T-cell (primary cell): ENCODE measurements around the gene FBXL2. TPM values are rescaled to one million over a fixed set of nuclear protein-coding genes. Genes with fewer than 3 reads are reported as not detected.
A peak's percentile ranks its signal among the peaks of the same experiment; 100 is the strongest.

ENCODE experiments used
- ATAC-seq, 4 experiments: fragments of 200-7000 bp in 3 of 4; fragments of 150-1000 bp in 1 of 4; cut with Tn5 transposase; replicated peaks in 1 of 4; 1 replicate in 3 of 4; 2 replicates in 1 of 4; pipeline ENCODE4 v1.10.0; 2021; ENCODE audit warnings: moderate library complexity in 3 of 4, mild to moderate bottlenecking in 2 of 4, moderate number of reproducible peaks in 1 of 4
- CTCF ChIA-PET, 2 donors: fragments of 300-600 bp; sonication (Branson Sonifier 250); formaldehyde crosslinking; loops; one replicate each; lab custom pipeline; 2022; ENCODE audit warnings: antibody characterized with exemption in 2 of 2; lab: Charles Lee
- POLR2A ChIA-PET, 2 donors: fragments of 300-600 bp; sonication (Branson Sonifier 250); formaldehyde crosslinking; loops; one replicate each; lab custom pipeline; 2022; ENCODE audit warnings: antibody characterized with exemption in 2 of 2; lab: Charles Lee
- DNase-seq, 35 experiments: peaks; one replicate each; pipeline versions ENCODE4 v3.0.0 to v3.0.0-alpha.2; 2013 to 2023
- H3K27ac ChIP-seq: one replicate; pipeline ENCODE4 v1.5.1; 2013; ENCODE audit warnings: low read length
- H3K27me3 ChIP-seq, 2 experiments: replicated peaks in 1 of 2; 1 replicate in 1 of 2; 2 replicates in 1 of 2; pipeline versions ENCODE4 v1.6.1 to v1.7.0; 2013; ENCODE audit warnings: low read length in 1 of 2, mixed read lengths in 1 of 2; ENCODE audit not compliant: control insufficient read depth in 2 of 2, insufficient read depth in 2 of 2; ENCODE audit errors: extremely low read depth in 1 of 2
- H3K36me3 ChIP-seq, 2 donors: 1 replicate in 1 of 2; 2 replicates in 1 of 2; pipeline versions ENCODE4 v1.6.1 to v1.7.0; 2013; ENCODE audit warnings: low read length in 1 of 2; ENCODE audit not compliant: control insufficient read depth in 2 of 2, insufficient read depth in 1 of 2; ENCODE audit errors: extremely low read depth in 1 of 2
- H3K4me1 ChIP-seq, 2 experiments: 1 replicate in 1 of 2; 2 replicates in 1 of 2; pipeline versions ENCODE4 v1.6.1 to v1.7.0; 2013; ENCODE audit warnings: low read length in 2 of 2, mixed read lengths in 1 of 2; ENCODE audit not compliant: insufficient read depth in 2 of 2, control insufficient read depth in 1 of 2; ENCODE audit errors: extremely low read depth in 1 of 2
- H3K4me3 ChIP-seq, 2 donors: 1 replicate in 1 of 2; 2 replicates in 1 of 2; pipeline versions ENCODE4 v1.5.1 to v1.7.0; 2013; ENCODE audit warnings: mild to moderate bottlenecking in 2 of 2, low read length in 1 of 2, moderate library complexity in 1 of 2; ENCODE audit not compliant: control insufficient read depth in 1 of 2; ENCODE audit errors: extremely low read depth in 1 of 2
- H3K9me3 ChIP-seq: 2 replicates; pipeline ENCODE4 v1.7.0; 2013
- H3K27ac Mint-ChIP-seq, 2 donors: one replicate each; pipeline ENCODE4 v1.8.0; 2020 to 2021; ENCODE audit warnings: mild to moderate bottlenecking in 2 of 2, mixed read lengths in 2 of 2
- H3K27me3 Mint-ChIP-seq, 2 donors: one replicate each; pipeline ENCODE4 v1.8.0; 2021 to 2022; ENCODE audit warnings: mixed read lengths in 2 of 2
- H3K36me3 Mint-ChIP-seq: one replicate; pipeline ENCODE4 v1.8.0; 2021; ENCODE audit warnings: mixed read lengths
- H3K4me1 Mint-ChIP-seq, 3 donors: one replicate each; pipeline ENCODE4 v1.8.0; 2020 to 2022; ENCODE audit warnings: mixed read lengths in 3 of 3, mild to moderate bottlenecking in 1 of 3
- H3K4me3 Mint-ChIP-seq, 3 donors: one replicate each; pipeline ENCODE4 v1.8.0; 2020 to 2022; ENCODE audit warnings: mild to moderate bottlenecking in 3 of 3, mixed read lengths in 3 of 3, moderate library complexity in 3 of 3
- H3K9me3 Mint-ChIP-seq, 3 donors: one replicate each; pipeline ENCODE4 v1.8.0; 2020 to 2022; ENCODE audit warnings: mixed read lengths in 3 of 3
- WGBS: methylation state at CpG from one replicate; pipeline ENCODE4 v1.1.5; 2013; ENCODE audit warnings: missing lambda C conversion rate; ENCODE audit not compliant: insufficient coverage; 5-methylcytosine and 5-hydroxymethylcytosine counted together
- total RNA-seq, 35 experiments: library from RNA in 6 of 35; stranded (reverse) in 6 of 35; fragments of 120-200 nt in 1 of 35; gene quantifications; one replicate each; pipeline versions ENCODE4 v1.2.1 to v1.2.4 and lab custom pipeline; 2013 to 2026

Gene FBXL2
- total RNA-seq, 5 donors from 2014 or later (not counting 1 experiment from before 2014, with no cell fraction given): 0.39 TPM; not detected in 4

DNA sequence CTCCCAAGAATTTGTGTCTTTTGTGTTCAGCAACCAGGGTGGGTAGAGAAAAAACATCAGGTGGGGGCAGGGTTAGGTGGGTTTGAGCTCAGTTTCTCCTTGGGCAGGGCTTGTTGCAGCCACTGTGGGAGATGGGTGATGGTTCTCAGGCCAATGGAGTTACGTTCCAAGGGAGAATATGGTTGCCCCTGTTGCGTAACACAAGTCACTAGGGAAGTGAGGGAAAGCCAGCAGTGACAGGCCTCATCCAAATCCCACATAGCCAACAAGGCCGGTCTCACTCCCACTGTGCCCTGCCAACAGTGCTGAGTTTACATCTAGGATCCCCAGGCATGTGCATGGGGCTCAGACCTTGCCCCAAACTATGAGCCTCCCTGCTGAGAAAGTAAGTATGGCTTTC is 7.9 kb upstream of the FBXL2 start:
- POLR2A ChIA-PET: no interaction called here
- H3K4me1 Mint-ChIP-seq: no peaks in the 10 kb centered on the region
- peaks cover 0 to 20% of the 10 kb centered on the region in 2 experiments for H3K27me3 ChIP-seq
- H3K4me1 ChIP-seq: no peaks in the 10 kb centered on the region
- DNase-seq: no peak
- H3K27me3 Mint-ChIP-seq: peaks cover 32 to 53% of the 10 kb centered on the region in 2 donors
- no peaks in the 10 kb centered on the region for H3K9me3 ChIP-seq
- ATAC-seq: no peak
- H3K9me3 Mint-ChIP-seq: peaks cover 2 to 11% (median 8%) of the 10 kb centered on the region in 3 donors
- WGBS: 95% methylated on average over 2 of the region's 3 CpGs
- H3K4me3 Mint-ChIP-seq: no peak overlapping the region
- no peaks in the 10 kb centered on the region for H3K36me3 ChIP-seq
- no peak overlapping the region for H3K4me3 ChIP-seq
- CTCF ChIA-PET: no interaction called here
- H3K27ac Mint-ChIP-seq: no peak overlapping the region
- no peak overlapping the region for H3K27ac ChIP-seq
- H3K36me3 Mint-ChIP-seq: no peaks in the 10 kb centered on the region

DNA sequence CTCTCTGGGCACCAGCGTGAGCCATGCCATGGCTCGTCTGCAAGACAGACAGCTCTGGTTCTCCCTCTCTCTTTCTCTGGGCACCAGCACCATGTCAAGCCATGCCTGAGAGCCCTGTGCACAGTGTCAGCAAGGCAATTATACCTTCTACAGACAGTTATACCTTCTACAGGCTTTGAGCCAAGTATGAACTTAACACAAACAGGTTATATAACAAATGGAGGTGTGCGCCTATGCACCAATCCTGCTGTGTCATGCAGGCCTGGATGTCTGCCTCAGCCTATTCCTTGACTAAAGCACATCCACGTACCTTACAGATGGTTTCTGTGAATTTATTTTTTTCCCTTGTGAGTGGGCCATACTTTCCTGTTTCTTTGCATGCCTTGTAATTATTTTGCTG is 5.9 kb upstream of the FBXL2 start:
- Histone ChIP-seq H3K4me1 (no peaks in the 10 kb centered on the region), H3K27ac (no peak overlapping the region), H3K36me3 (no peaks in the 10 kb centered on the region), H3K4me3 (no peak overlapping the region), H3K9me3 (no peaks in the 10 kb centered on the region), H3K27me3 (peaks cover 0 to 20% of the 10 kb centered on the region in 2 experiments)
- peaks cover 0 to 6% (median 0%) of the 10 kb centered on the region in 3 donors for H3K9me3 Mint-ChIP-seq
- H3K27ac Mint-ChIP-seq: no peak overlapping the region
- no peak for ATAC-seq
- H3K4me3 Mint-ChIP-seq: no peak overlapping the region
- DNase-seq: no peak
- WGBS: 86% methylated on average over 3 of the region's 4 CpGs
- H3K4me1 Mint-ChIP-seq: no peaks in the 10 kb centered on the region
- ChIA-PET POLR2A (no interaction called here), CTCF (no interaction called here)
- peaks cover 42 to 43% of the 10 kb centered on the region in 2 donors for H3K27me3 Mint-ChIP-seq
- no peaks in the 10 kb centered on the region for H3K36me3 Mint-ChIP-seq

DNA sequence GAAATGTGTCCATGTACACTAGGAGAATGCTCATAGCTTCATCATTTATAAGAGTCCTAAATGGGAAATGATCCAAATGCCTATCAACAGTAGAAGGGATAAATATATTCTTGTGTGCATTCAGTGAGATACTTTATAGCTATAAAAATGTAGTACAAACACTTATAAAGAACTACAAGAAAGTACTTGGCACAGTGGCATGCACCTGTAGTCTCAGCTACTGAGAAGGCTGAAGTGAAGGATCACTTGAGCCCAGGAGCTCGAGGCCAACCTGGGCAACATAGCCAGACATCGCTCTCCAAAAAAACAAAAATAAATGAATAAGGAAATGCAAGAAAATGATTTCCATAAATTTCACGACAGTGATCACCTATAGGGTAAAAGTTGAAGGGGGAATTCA is 3.6 kb upstream of the FBXL2 start:
- POLR2A ChIA-PET: interaction anchor here in 1 of 2 donors (0.6 kb wide), 1 partner anchor 16 kb away, joined by 13 read pairs; no protein-coding TSS in a partner anchor

DNA sequence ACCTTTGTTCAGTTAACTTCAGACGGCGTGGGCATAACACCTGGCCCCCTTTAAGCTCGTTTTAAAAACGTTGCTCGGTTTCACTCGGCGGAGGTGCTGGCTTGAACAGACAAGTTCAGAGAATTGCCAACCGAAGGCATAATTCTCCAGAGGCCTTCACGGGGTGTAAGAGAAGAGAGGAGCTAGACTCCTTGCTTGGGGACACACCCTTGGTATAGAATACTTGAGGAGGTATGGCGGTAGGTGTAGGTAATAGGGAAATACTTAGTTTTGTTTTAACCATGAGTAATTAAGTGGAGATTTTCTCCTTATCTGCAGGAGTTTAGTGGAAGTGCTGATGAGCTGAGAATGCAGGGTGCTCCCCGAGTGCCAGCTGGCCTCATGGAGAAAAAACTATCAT is 921 bp downstream of the FBXL2 start:
- peaks cover 46 to 49% of the 10 kb centered on the region in 2 donors for H3K27me3 Mint-ChIP-seq
- CTCF ChIA-PET: no interaction called here
- POLR2A ChIA-PET: interaction anchor here in 1 of 2 donors (0.5 kb wide), 1 partner anchor 492 kb away, joined by 3 read pairs; no protein-coding TSS in a partner anchor
- H3K27ac Mint-ChIP-seq: no peak overlapping the region
- Histone ChIP-seq H3K27me3 (peaks cover 0 to 18% of the 10 kb centered on the region in 2 experiments), H3K4me3 (no peak overlapping the region), H3K27ac (no peak overlapping the region), H3K9me3 (no peaks in the 10 kb centered on the region), H3K4me1 (peaks cover 0 to 5% of the 10 kb centered on the region in 2 experiments), H3K36me3 (no peaks in the 10 kb centered on the region)
- no peaks in the 10 kb centered on the region for H3K36me3 Mint-ChIP-seq
- DNase-seq: no peak
- no peak for ATAC-seq
- WGBS: 63% methylated on average over 4 of the region's 11 CpGs
- H3K4me3 Mint-ChIP-seq: peak overlapping the region in 1 of 3 donors; percentile 71
- peaks cover 7 to 9% (median 7%) of the 10 kb centered on the region in 3 donors for H3K4me1 Mint-ChIP-seq
- H3K9me3 Mint-ChIP-seq: peaks cover 0 to 6% (median 0%) of the 10 kb centered on the region in 3 donors

More for the DNA sequence above, 3.6 kb upstream of the FBXL2 start:
- Histone ChIP-seq H3K4me3 (no peak overlapping the region), H3K27me3 (peaks cover 0 to 27% of the 10 kb centered on the region in 2 experiments), H3K4me1 (peaks cover 0 to 5% of the 10 kb centered on the region in 2 experiments), H3K9me3 (no peaks in the 10 kb centered on the region), H3K27ac (no peak overlapping the region), H3K36me3 (no peaks in the 10 kb centered on the region)
- peaks cover 42 to 47% of the 10 kb centered on the region in 2 donors for H3K27me3 Mint-ChIP-seq
- WGBS: 100% methylated on average over 1 of the region's 3 CpGs
- no peak overlapping the region for H3K4me3 Mint-ChIP-seq
- CTCF ChIA-PET: no interaction called here
- no peaks in the 10 kb centered on the region for H3K36me3 Mint-ChIP-seq
- no peak for ATAC-seq
- no peak overlapping the region for H3K27ac Mint-ChIP-seq
- no peak for DNase-seq
- H3K4me1 Mint-ChIP-seq: peaks cover 7 to 9% (median 7%) of the 10 kb centered on the region in 3 donors
- H3K9me3 Mint-ChIP-seq: peaks cover 0 to 6% (median 0%) of the 10 kb centered on the region in 3 donors

DNA sequence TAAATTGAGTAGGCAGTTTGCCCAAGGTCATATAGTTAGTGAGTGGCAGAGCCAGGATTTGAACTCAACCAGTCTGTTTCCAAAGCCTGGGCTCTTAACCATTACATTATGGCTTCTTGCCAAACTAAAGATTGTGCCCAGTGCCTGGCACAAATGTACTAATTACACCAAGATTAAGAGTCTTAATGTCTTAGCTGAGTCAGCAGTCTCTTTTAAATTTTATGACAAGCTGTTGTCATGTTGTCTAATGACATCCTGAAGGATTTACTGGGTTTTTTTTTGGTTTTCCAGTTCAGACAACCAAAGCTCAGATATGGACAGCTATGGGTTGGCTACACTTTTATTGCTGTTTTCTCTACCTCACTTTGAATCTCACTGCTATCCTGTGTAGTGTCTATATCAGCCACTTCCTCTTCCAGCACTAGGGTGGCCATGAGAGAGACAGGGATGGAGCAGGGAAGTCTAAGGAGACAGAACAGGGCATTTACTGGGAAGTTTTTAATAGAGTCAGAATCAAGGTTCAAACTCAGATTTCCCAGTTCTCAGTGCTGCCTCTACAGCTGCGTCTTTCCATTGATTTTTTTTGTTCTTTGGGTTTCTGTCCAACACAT is 10.5 kb downstream of the FBXL2 start:
- H3K27ac ChIP-seq: no peak overlapping the region
- 50% methylated on average over 1 of the region's 1 CpG for WGBS
- no peaks in the 10 kb centered on the region for H3K4me1 ChIP-seq
- POLR2A ChIA-PET: no interaction called here
- peaks cover 14 to 30% (median 27%) of the 10 kb centered on the region in 3 donors for H3K9me3 Mint-ChIP-seq
- H3K36me3 Mint-ChIP-seq: no peaks in the 10 kb centered on the region
- H3K27me3 ChIP-seq: peaks cover 0 to 12% of the 10 kb centered on the region in 2 experiments
- CTCF ChIA-PET: no interaction called here
- H3K27ac Mint-ChIP-seq: no peak overlapping the region
- no peak overlapping the region for H3K4me3 Mint-ChIP-seq
- ATAC-seq (no peak), DNase-seq (no peak)
- H3K4me1 Mint-ChIP-seq: no peaks in the 10 kb centered on the region
- H3K9me3 ChIP-seq: no peaks in the 10 kb centered on the region
- no peak overlapping the region for H3K4me3 ChIP-seq
- H3K27me3 Mint-ChIP-seq: peaks cover 47 to 49% of the 10 kb centered on the region in 2 donors
- H3K36me3 ChIP-seq: no peaks in the 10 kb centered on the region

DNA sequence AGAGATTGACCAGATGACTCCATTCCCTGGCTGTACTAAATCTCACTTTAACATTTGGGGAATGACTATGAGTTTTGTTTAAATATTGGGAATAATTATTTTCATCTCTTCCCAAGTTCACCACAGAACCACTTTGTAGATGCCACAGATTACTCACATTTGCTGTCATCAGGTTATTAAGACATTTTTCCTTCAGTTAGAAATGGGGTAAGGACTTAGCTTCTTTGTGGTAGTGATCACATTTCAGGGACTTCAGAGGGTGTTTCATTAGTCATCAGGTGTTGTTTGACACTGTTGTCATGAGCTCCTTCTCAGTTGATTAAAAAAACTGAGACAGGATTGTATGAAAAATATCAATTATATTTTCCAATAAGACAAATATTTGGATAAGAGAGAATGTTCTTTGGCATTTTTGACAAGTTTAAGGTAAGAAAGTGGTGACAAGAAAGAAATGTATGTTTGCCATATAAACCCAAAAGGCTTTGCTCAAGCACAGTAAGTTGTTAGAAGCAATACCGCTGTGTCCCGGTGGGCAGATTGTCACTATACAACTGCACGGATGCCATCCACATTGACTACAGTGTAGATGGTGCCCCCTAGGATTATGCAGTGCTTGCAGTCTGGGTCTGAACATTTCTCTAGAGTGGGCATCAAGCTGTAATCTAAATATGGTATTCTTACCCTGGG is 22.3 kb downstream of the FBXL2 start:
- no peak overlapping the region for H3K27ac Mint-ChIP-seq
- peaks cover 0 to 4% (median 0%) of the 10 kb centered on the region in 3 donors for H3K9me3 Mint-ChIP-seq
- peaks cover 3% of the 10 kb centered on the region in 2 donors for H3K27me3 Mint-ChIP-seq
- H3K36me3 Mint-ChIP-seq: no peaks in the 10 kb centered on the region
- no peaks in the 10 kb centered on the region for H3K4me1 Mint-ChIP-seq
- Histone ChIP-seq H3K27me3 (no peaks in the 10 kb centered on the region), H3K27ac (no peak overlapping the region), H3K9me3 (no peaks in the 10 kb centered on the region), H3K4me3 (no peak overlapping the region), H3K4me1 (no peaks in the 10 kb centered on the region), H3K36me3 (no peaks in the 10 kb centered on the region)
- ChIA-PET CTCF (no interaction called here), POLR2A (no interaction called here)
- DNase-seq (no peak), ATAC-seq (no peak)
- WGBS: 100% methylated on average over 3 of the region's 3 CpGs
- no peak overlapping the region for H3K4me3 Mint-ChIP-seq
